ENCODE data around the gene SMIM21.

Gene SMIM21

GRCh38 chr18:75365254-75365629, 62.3 kb downstream of the SMIM21 start:
- no peak for DNase-seq
- Histone ChIP-seq H3K4me1 (ENCODE audit: control extremely low read depth in 1 of 4, control insufficient read depth in 4 of 4, insufficient read depth in 4 of 4, low read length in 3 of 4) (no peaks in the 10 kb centered on the region), H3K27ac (ENCODE audit: insufficient read depth in 1 of 2, low read depth in 1 of 2, low read length in 2 of 2, poor library complexity in 1 of 2, severe bottlenecking in 2 of 2) (no peak overlapping the region), H3K4me3 (ENCODE audit: control insufficient read depth in 1 of 7, extremely low read depth in 1 of 7, insufficient read depth in 4 of 7, low read depth in 2 of 7, low read length in 6 of 7) (no peak overlapping the region), H3K36me3 (ENCODE audit: control insufficient read depth in 4 of 4, insufficient read depth in 4 of 4, low read length in 3 of 4) (no peaks in the 10 kb centered on the region), H3K9me3 (ENCODE audit: control extremely low read depth in 1 of 5, control insufficient read depth in 4 of 5, insufficient read depth in 2 of 5, low read depth in 1 of 5, low read length in 4 of 5) (no peaks in the 10 kb centered on the region), H3K27me3 (replicated peaks in 2 of 5; ENCODE audit: control insufficient read depth in 4 of 5, insufficient read depth in 5 of 5, low read length in 4 of 5) (no peaks in the 10 kb centered on the region)
- POLR2A ChIA-PET: no interaction called here
- CTCF ChIA-PET: no interaction called here
- WGBS (ENCODE audit: insufficient coverage): 96% methylated on average over 7 of the region's 7 CpGs

GRCh38 chr18:75364512-75365253, 62.8 kb downstream of the SMIM21 start:
- Histone ChIP-seq H3K4me3 (ENCODE audit: control insufficient read depth in 1 of 7, extremely low read depth in 1 of 7, insufficient read depth in 4 of 7, low read depth in 2 of 7, low read length in 6 of 7) (no peak overlapping the region), H3K27ac (ENCODE audit: insufficient read depth in 1 of 2, low read depth in 1 of 2, low read length in 2 of 2, poor library complexity in 1 of 2, severe bottlenecking in 2 of 2) (no peak overlapping the region), H3K4me1 (ENCODE audit: control extremely low read depth in 1 of 4, control insufficient read depth in 4 of 4, insufficient read depth in 4 of 4, low read length in 3 of 4) (no peaks in the 10 kb centered on the region), H3K36me3 (ENCODE audit: control insufficient read depth in 4 of 4, insufficient read depth in 4 of 4, low read length in 3 of 4) (no peaks in the 10 kb centered on the region), H3K9me3 (ENCODE audit: control extremely low read depth in 1 of 5, control insufficient read depth in 4 of 5, insufficient read depth in 2 of 5, low read depth in 1 of 5, low read length in 4 of 5) (no peaks in the 10 kb centered on the region), H3K27me3 (replicated peaks in 2 of 5; ENCODE audit: control insufficient read depth in 4 of 5, insufficient read depth in 5 of 5, low read length in 4 of 5) (no peaks in the 10 kb centered on the region)
- CTCF ChIA-PET: no interaction called here
- no peak for DNase-seq
- 90% methylated on average over 13 of the region's 13 CpGs for WGBS (ENCODE audit: insufficient coverage)
- POLR2A ChIA-PET: no interaction called here

- WGBS (ENCODE audit: insufficient coverage): 96% methylated on average over 7 of the region's 13 CpGs
- no peaks in the 10 kb centered on the region for H3K9me3 ChIP-seq (ENCODE audit: control extremely low read depth in 1 of 5, control insufficient read depth in 4 of 5, insufficient read depth in 2 of 5, low read depth in 1 of 5, low read length in 4 of 5)
- H3K4me1 ChIP-seq (ENCODE audit: control extremely low read depth in 1 of 4, control insufficient read depth in 4 of 4, insufficient read depth in 4 of 4, low read length in 3 of 4): no peaks in the 10 kb centered on the region
- no peak for DNase-seq
- H3K4me3 ChIP-seq (ENCODE audit: control insufficient read depth in 1 of 7, extremely low read depth in 1 of 7, insufficient read depth in 4 of 7, low read depth in 2 of 7, low read length in 6 of 7): no peak overlapping the region
- no peak overlapping the region for H3K27ac ChIP-seq (ENCODE audit: insufficient read depth in 1 of 2, low read depth in 1 of 2, low read length in 2 of 2, poor library complexity in 1 of 2, severe bottlenecking in 2 of 2)
- H3K36me3 ChIP-seq (ENCODE audit: control insufficient read depth in 4 of 4, insufficient read depth in 4 of 4, low read length in 3 of 4): no peaks in the 10 kb centered on the region
- CTCF ChIA-PET: no interaction called here
- H3K27me3 ChIP-seq (replicated peaks in 2 of 5; ENCODE audit: control insufficient read depth in 4 of 5, insufficient read depth in 5 of 5, low read length in 4 of 5): peaks cover 0 to 1% (median 0%) of the 10 kb centered on the region in 5 experiments
- POLR2A ChIA-PET: no interaction called here
Observed at GRCh38 chr18:75363446-75364225, 63.9 kb downstream of the SMIM21 start.

- CTCF ChIA-PET: no interaction called here
- Histone ChIP-seq H3K4me3 (ENCODE audit: control insufficient read depth in 1 of 7, extremely low read depth in 1 of 7, insufficient read depth in 4 of 7, low read depth in 2 of 7, low read length in 6 of 7) (no peak overlapping the region), H3K4me1 (ENCODE audit: control extremely low read depth in 1 of 4, control insufficient read depth in 4 of 4, insufficient read depth in 4 of 4, low read length in 3 of 4) (no peaks in the 10 kb centered on the region), H3K36me3 (ENCODE audit: control insufficient read depth in 4 of 4, insufficient read depth in 4 of 4, low read length in 3 of 4) (no peaks in the 10 kb centered on the region), H3K27ac (ENCODE audit: insufficient read depth in 1 of 2, low read depth in 1 of 2, low read length in 2 of 2, poor library complexity in 1 of 2, severe bottlenecking in 2 of 2) (no peak overlapping the region), H3K27me3 (replicated peaks in 2 of 5; ENCODE audit: control insufficient read depth in 4 of 5, insufficient read depth in 5 of 5, low read length in 4 of 5) (peaks cover 0 to 2% (median 0%) of the 10 kb centered on the region in 5 experiments), H3K9me3 (ENCODE audit: control extremely low read depth in 1 of 5, control insufficient read depth in 4 of 5, insufficient read depth in 2 of 5, low read depth in 1 of 5, low read length in 4 of 5) (no peaks in the 10 kb centered on the region)
- 96% methylated on average over 9 of the region's 13 CpGs for WGBS (ENCODE audit: insufficient coverage)
- POLR2A ChIA-PET: no interaction called here
- DNase-seq: no peak
Observed at GRCh38 chr18:75362435-75362834, 65.1 kb downstream of the SMIM21 start.

GRCh38 chr18:75360941-75361340, 66.6 kb downstream of the SMIM21 start:
- ChIA-PET POLR2A (no interaction called here), CTCF (no interaction called here)
- whole genome bisulfite sequencing (ENCODE audit: insufficient coverage): 97% methylated on average over 11 of the region's 11 CpGs

GRCh38 chr18:75360215-75360614, 67.3 kb downstream of the SMIM21 start:
- Histone ChIP-seq H3K27ac (ENCODE audit: insufficient read depth in 1 of 2, low read depth in 1 of 2, low read length in 2 of 2, poor library complexity in 1 of 2, severe bottlenecking in 2 of 2) (no peak overlapping the region), H3K27me3 (replicated peaks in 2 of 5; ENCODE audit: control insufficient read depth in 4 of 5, insufficient read depth in 5 of 5, low read length in 4 of 5) (peaks cover 0 to 2% (median 0%) of the 10 kb centered on the region in 5 experiments), H3K4me3 (ENCODE audit: control insufficient read depth in 1 of 7, extremely low read depth in 1 of 7, insufficient read depth in 4 of 7, low read depth in 2 of 7, low read length in 6 of 7) (no peak overlapping the region), H3K9me3 (ENCODE audit: control extremely low read depth in 1 of 5, control insufficient read depth in 4 of 5, insufficient read depth in 2 of 5, low read depth in 1 of 5, low read length in 4 of 5) (peaks cover 0 to 5% (median 0%) of the 10 kb centered on the region in 5 experiments), H3K36me3 (ENCODE audit: control insufficient read depth in 4 of 4, insufficient read depth in 4 of 4, low read length in 3 of 4) (no peaks in the 10 kb centered on the region), H3K4me1 (ENCODE audit: control extremely low read depth in 1 of 4, control insufficient read depth in 4 of 4, insufficient read depth in 4 of 4, low read length in 3 of 4) (no peaks in the 10 kb centered on the region)
- DNase-seq: no peak
- WGBS (ENCODE audit: insufficient coverage): 94% methylated on average over 8 of the region's 8 CpGs
- CTCF ChIA-PET: no interaction called here
- POLR2A ChIA-PET: no interaction called here

More at GRCh38 chr18:75360941-75361340, 66.6 kb downstream of the SMIM21 start:
- Histone ChIP-seq H3K27ac (ENCODE audit: insufficient read depth in 1 of 2, low read depth in 1 of 2, low read length in 2 of 2, poor library complexity in 1 of 2, severe bottlenecking in 2 of 2) (no peak overlapping the region), H3K4me1 (ENCODE audit: control extremely low read depth in 1 of 4, control insufficient read depth in 4 of 4, insufficient read depth in 4 of 4, low read length in 3 of 4) (no peaks in the 10 kb centered on the region), H3K36me3 (ENCODE audit: control insufficient read depth in 4 of 4, insufficient read depth in 4 of 4, low read length in 3 of 4) (no peaks in the 10 kb centered on the region), H3K4me3 (ENCODE audit: control insufficient read depth in 1 of 7, extremely low read depth in 1 of 7, insufficient read depth in 4 of 7, low read depth in 2 of 7, low read length in 6 of 7) (no peak overlapping the region), H3K9me3 (ENCODE audit: control extremely low read depth in 1 of 5, control insufficient read depth in 4 of 5, insufficient read depth in 2 of 5, low read depth in 1 of 5, low read length in 4 of 5) (peaks cover 0 to 5% (median 0%) of the 10 kb centered on the region in 5 experiments), H3K27me3 (replicated peaks in 2 of 5; ENCODE audit: control insufficient read depth in 4 of 5, insufficient read depth in 5 of 5, low read length in 4 of 5) (peaks cover 0 to 2% (median 0%) of the 10 kb centered on the region in 5 experiments)
- no peak for DNase-seq
